Activated naive CD4-positive, alpha-beta T cell treated with anti-CD3 and anti-CD28 coated beads, Interleukin-2, amount 50 U/mL, for 16 hours (primary cell): ENCODE data around the gene TRIP13.

ENCODE experiments used
- DNase-seq: peaks from one replicate; pipeline ENCODE4 v3.0.0-alpha.2; 2020

The TRIP13 gene

DNA sequence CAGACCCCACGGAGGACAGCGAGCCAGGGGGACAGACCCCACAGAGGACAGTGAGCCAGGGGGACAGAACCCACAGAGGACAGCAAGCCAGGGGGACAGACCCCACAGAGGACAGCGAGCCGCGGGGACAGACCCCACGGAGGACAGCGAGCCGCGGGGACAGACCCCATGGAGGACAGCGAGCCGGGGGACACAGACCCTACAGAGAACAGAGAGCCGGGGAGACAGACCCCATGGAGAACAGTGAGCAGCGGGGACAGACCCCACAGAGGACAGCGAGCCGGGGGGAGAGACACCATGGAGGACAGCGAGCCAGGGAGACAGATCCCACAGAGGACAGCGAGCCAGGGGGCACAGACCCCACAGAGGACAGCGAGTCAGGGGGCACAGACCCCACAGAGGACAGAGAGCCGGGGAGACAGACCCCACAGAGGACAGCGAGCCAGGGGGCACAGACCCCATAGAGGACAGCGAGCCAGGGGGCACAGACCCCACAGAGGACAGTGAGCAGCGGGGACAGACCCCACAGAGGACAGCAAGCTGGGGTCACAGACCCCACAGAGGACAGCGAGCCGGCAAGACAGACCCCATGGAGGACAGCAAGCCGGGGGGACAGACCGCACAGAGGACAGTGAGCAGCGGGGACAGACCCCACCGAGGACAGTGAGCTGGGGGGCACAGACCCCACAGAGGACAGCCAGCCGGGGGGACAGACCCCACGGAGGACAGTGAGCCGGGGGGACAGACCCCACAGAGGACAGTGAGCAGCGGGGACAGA, 37.5 kb upstream of the TRIP13 start:
- no peak for DNase-seq

DNA sequence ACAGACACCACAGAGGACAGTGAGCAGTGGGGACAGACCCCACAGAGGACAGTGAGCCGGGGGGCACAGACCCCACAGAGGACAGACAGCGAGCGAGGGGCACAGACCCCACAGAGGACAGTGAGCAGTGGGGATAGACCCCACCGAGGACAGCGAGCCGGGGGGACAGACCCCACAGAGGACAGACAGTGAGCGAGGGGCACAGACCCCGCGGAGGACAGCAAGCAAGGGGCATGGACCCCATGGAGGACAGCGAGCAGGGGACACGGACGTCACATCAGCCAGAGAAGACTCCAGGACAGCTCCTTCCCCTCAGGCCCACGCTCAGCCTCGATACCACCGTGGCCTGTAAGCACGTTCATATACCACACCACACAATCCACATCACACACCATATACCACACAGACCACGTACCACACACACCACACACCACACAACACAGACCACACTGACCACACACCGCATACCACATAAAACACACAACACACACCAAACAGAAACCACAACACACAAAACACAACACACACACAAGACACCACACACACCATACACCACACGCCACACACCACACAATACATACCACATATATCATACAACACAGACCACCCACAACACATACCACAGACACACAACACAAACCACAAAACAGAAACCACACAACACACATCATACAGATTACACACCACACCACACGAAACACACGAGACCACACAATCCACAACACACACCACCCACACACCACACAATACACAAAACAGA, 36.7 kb upstream of the TRIP13 start:
- DNase-seq = peak; percentile 10

DNA sequence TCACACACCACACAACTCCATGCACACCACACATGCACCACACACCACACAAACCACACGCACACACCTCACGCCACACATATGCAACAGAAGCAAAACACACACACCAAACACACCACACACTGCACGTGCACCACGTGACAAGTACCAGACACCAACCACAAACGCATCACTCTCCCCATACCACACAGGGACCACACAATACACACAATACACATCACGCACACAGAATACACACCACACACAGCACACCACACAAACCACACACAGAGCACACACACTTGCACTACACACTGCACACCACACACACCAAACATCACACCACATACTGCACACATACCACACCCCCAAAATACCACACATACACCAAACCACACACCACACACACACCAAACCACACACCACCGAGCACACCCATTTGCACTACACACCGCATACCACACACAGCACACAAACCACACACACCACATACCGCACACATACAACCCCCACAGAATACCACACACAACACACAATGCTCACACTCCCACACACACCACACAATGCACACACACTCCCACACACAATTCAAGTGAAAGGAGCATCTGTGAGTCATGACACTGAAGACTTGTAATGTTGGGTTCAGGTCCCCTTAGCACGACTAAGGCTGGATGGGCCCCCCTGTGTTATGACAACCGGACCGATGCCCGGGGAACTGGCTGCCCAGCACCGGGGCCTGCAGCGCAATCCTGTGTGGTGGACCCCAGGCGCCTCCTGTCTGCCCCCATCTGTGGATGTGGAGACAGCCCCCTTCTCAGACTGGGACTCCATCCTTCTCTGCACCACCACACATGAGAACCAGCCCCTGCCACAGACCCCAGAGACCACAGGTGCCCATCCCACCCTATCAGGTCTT, 35.9 kb upstream of the TRIP13 start:
- DNase-seq = no peak

DNA sequence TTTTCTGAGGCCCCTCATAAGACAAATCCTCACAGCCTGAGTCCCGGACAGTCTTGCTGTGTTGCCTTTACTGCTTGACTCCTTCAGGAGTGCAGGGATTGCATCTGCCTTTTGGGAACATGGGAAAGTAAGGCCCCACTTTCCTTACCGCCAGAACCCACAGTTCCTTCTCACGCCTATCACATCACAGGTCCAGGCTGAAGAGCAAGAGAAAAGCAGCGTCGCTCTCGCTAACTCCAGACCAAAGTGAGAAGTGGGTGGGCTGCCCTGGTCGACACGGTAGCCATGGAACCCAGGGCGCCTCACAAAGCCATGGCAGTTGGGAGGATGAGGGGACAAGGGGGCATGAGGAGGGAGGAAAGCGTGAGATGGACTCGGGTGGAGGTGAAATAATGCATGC, 34.0 kb upstream of the TRIP13 start:
- DNase-seq = no peak

GRCh38 chr5:859391-859790, 33.3 kb upstream of the TRIP13 start:
- DNase-seq = no peak

DNA sequence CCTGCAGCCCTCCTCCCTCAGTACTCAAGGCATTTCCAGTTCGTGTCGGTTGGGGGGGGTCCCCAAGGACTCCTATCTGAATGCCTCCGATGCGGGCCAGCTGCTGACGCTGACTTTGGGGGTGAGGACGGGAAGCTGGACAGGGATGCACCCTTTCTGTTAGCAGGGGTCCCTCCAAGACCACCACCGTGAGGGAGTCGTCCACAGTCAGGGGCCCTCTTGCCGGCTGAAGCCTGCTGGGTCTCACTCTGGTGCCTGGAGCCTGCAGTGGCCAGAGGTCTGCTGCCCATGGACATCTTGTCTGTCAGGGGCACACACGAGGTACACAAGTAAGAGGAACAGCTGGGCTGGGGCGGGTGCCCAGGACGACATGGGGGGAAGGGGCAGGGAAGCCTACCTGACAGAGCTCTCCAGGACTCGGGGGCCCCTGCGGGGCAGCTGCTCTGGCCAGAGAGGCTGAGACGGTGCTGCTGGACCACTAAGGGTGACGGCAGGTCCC, 32.8 kb upstream of the TRIP13 start:
- DNase-seq = no peak

DNA sequence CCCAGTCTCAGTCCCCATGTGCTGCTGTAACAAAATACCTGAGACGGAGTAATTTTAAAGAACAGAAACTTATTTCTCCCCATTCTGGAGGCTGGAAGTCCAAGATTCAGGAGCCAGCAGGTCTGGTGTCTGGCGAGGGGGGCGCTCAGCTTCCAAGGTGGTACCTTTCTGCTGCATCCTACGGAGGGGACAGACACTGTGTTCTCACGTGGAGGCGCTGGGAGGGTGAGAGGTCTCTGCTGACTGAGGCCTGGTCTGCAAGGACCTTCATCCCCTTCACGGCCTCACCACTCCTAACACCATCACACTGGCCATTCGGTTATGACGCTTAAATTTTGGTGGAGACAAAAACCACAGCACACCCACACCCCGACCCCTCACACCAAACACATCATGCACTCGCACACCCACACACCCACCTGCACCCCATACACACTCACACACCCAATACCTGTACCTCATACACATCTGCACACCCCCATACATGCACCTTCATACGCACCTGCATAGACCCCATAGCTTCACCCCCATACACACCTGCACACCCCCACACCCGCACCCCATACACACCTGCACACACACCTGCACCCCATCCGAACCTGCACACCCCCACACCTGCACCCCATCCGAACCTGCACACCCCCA, 32.1 kb upstream of the TRIP13 start:
- no peak for DNase-seq

- no peak for DNase-seq
Observed at GRCh38 chr5:861442-862366, 31.0 kb upstream of the TRIP13 start.

DNA sequence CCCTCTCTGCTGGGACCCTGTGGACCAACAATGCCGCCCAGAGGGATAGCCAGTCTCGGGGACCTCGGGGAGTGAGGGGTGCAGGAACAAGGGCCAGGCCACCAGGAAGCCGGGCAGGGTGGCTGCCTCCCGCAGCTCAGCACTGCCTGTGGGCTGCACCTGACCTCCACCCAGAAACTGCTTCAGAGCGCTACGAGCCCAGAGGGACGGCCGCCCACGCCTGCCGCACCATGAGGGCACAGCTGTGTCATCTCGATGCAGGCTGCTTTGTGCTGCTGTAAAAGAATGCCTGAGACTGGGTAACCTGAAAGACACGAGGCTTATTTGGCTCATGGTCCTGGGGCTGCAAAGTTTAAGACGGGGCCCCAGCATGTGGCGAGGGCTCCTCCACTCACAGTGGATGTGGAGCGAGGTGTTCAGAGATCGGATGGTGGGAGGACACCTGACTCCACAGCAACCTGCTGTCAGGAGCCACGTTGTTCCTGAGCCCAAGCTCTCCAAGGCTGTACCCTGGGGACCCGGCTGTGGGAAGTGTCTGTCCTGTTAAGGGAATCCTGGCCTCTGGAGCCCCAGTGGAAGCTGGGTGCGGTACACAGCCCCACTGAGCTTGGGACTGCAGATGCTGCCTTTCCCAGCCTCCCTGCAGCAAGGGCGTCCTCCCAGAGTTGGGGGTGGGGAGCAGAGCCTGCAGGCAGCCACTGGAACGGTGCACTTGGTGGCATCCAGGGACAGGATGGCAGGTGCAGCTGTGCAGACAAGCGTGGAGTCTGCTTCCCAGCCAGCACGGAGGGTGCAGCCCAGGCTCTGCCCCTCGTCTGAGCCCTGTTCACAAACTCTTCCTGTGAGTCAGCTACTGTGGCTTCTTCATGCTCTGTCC, 30.1 kb upstream of the TRIP13 start:
- no peak for DNase-seq

GRCh38 chr5:863244-863805, 29.4 kb upstream of the TRIP13 start:
- no peak for DNase-seq

GRCh38 chr5:864492-865167, 28.1 kb upstream of the TRIP13 start:
- no peak for DNase-seq

- no peak for DNase-seq
Observed at GRCh38 chr5:865168-865521, 27.5 kb upstream of the TRIP13 start.

GRCh38 chr5:865771-866170, 26.9 kb upstream of the TRIP13 start:
- no peak for DNase-seq

GRCh38 chr5:867300-867870, 25.3 kb upstream of the TRIP13 start:
- no peak for DNase-seq

- no peak for DNase-seq
Observed at GRCh38 chr5:868428-869135, 24.1 kb upstream of the TRIP13 start.

DNA sequence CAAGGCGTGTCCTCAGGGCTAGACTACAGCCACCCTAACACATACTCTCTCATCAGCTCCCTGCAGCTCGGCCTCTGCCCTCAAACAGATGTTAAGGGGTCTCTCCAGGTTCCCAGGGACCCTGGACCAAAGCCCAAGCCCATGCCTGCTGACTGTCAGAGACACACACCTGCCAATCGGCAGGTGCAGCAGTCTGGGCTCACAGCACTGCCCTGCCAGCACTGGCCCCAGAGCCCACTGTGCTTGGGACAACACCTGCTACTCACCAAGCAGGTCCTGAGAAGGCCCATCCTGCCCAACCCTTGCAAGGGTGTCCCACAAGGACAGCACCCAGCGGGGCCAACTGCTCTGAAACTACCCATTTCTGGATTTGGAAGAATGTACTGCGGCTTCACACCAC, 21.7 kb upstream of the TRIP13 start:
- no peak for DNase-seq

DNA sequence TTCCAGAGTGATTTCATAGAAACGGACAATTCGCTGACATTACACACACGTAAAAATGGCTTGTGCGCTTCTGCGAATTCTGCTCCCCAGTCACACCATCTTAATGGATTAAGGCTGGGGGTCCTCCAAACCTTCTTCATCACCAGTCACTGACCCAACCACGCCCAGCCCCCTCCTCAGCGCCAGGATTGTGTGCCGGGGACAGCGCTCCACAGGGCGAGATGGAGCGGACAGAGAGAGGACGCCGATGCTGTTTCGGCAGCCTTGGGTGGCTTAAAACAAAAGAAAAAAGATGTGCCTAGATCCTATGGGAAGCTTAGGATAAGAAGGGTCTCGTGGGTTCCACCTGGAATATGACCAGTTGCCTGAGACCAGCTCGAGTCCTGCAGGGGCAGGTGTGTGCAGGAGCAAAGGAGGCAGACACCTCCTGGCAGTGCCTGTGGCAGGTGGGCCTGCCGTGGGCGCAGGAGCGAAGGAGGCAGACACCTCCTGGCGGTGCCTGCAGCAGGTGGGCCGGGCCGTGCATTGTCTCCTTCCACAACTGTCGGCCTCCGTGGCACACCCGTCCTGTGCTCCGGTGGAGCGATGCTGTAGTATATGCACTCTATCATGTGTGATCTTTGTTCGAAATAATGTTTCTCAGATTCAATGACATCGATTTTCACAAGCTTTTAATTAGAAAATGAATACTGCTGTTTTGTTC, 20.9 kb upstream of the TRIP13 start:
- DNase-seq = no peak

DNA sequence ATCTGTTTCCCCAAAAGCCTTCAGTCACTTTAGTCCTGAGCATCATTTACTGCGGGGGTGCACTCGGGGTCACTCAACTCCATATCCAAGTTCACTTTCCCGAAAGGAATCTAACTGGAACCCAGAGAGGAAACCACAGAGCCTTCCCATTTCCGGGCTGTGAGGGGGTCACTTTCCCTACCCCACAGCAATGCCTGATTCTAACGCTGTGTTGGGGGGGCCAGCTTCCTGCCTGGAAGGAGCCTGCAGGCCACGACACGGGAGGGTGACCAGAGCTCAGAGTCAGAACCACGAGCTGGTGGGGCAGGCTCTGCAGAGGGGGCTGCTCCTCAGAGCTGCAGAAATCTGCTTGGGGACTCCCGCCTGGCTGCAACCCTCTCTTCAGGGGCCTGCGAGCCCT, 20.4 kb upstream of the TRIP13 start:
- DNase-seq = no peak
